Stimulated activated CD8-positive, alpha-beta memory T cell treated with anti-CD3 and anti-CD28 coated beads, Interleukin-12 subunit alpha, Interleukin-12 subunit beta, amount 100 ng/mL, for 24 hours (primary cell): ENCODE data around the gene INF2.
"Not testable (repeated sequence)": the region's sequence is repeated elsewhere in the genome, so short reads cannot be mapped to it uniquely, and the experiment has no call there.

Source experiments
- DNase-seq: peaks from one replicate; pipeline ENCODE4 v3.0.0-alpha.2; 2020; ENCODE audit errors: extremely low read depth

Gene INF2

DNA sequence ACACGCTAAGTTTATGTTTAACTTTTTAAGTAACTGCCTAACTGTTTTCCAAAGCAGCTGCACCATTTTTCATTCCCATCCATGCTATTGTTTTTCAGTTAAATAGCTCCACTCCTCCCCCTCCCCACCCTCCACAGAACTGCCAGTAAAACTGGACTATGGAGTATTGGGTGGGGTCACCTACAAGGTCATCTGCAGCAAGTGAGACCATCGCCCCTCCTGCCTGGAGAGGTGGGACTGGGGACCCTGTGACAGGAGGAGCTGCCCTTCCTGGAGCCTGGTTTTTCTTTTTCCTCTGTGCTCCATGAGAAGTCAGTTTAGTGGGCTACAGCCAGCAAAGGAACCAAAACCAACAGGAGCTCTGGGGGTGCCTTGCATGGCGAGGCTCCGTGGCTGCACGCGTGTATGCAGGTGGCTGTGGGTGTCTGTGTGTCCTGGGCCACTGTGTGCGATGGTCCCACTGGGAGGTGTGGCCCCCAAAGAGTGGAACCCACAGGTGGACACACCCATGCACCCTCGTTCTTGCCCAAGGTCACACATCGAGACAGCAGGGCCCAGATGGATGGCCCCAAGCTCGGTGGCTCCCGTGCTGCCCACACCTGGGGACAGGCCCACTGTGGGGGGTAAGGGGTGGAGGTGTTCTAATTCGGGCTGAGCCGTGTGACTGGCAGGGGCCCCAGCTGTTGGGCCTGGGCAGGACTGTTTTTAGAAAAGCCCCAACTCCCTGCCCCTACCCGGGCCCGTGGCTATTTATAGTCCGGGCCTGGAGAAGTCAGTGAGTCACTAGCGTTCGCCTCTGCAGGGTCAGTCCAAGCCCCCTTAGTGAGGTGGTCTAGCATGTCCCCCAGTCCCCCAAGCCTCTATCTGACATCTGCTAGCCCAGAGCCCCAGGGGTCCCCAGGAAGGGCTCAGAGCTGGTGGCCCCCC is 32.4 kb downstream of the INF2 start:
- DNase-seq, result no peak

DNA sequence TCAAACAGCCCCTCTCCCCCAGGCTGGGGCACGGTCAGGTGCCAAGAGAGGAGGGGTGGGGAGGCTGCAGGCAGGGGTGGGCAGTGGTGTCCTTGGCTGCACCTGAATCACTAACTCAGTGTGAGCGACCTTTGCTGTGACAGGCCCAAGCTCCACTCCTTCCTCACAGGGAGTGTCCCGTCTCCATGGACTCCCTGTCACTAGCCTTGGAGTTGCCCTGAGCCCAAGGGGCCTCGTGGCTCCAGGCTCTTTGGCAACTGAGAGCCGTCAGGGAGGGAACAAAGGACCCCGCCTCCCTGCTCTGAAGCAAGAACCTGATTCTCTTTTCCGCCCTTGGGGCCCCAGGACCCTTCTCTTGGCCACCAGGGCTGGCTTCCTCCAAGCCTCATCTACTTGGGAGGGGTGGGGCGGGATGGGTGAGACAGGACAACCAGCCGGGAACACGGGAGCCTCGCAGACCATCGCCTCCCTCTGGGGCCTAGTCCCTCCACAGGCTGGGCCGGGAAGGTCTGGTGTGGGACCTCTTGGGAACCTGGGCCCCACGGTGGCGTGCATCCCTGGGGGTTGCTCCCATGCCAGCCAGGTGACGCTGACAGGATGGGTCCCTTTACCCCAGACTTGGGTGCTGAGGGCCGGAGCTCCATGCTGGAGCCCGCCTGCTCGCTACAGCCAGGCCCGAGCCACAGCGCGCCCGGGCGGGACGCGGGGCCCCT is 33.7 kb downstream of the INF2 start:
- DNase-seq, result no peak

DNA sequence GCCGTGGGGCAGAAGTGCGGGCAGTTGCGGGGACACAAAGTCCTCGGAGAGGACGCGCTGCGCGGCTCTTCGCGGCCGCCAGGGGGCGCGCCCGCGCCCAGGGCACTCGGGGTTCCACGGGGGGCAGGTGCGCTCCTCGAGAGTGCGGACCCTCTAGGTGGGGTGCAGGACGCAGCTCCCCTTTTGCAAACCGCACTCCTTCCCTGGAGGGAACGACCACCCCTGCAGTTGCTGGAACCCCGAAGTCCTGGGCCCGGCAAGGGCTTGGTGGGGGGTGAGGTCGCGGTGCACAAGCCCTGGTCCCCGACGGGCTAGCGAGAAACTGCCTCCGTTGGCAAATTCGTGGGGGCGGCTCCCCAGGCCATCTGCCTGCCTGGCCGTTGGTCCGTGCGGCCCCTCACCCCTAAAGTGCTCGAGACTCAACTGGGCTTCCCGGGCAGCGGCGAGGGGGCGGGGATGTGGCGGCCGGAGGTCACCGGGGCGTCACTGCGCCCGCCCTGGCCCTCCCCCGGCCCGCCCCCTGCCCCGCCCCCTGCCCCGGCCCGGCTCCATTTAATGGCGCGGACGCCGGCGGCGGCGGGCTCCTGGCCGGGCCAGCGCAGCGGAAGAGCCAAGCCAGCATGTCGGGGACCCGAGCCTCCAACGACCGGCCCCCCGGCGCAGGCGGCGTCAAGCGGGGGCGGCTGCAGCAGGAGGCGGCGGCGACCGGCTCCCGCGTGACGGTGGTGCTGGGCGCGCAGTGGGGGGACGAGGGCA is 34.4 kb downstream of the INF2 start, which contains the start of gene ADSS1:
ADSS1 (plus strand) TSS at position 579 of the 756 bp plus-strand sequence; CDS start at position 621, 42 bp downstream.
- no peak for DNase-seq

DNA sequence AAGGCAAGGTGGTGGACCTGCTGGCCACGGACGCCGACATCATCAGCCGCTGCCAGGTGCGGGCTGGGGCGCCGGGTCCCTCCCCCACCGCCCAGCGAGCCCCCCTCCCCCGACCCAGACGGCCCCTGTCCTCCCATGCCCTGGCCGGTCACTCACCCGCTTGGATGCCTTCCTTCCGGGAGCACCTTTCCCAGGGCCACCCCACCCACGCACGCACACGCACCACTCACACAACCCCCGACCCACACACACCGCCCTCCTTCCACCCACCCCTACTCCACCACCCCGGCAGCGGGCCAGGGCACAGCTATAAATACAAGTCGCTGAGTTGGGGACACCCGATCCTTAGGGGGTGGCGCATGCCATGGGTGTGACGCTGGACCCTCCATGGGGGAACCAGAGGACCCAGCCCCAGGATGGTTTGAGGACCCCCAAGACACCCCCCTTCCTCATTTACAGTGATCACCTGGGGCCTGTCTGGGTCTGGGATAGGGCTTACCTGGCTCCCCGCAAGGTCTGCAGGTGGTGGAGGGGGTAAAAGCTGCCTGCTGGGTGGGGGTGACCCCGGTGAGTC is 35.1 kb downstream of the INF2 start:
- no peak for DNase-seq

DNA sequence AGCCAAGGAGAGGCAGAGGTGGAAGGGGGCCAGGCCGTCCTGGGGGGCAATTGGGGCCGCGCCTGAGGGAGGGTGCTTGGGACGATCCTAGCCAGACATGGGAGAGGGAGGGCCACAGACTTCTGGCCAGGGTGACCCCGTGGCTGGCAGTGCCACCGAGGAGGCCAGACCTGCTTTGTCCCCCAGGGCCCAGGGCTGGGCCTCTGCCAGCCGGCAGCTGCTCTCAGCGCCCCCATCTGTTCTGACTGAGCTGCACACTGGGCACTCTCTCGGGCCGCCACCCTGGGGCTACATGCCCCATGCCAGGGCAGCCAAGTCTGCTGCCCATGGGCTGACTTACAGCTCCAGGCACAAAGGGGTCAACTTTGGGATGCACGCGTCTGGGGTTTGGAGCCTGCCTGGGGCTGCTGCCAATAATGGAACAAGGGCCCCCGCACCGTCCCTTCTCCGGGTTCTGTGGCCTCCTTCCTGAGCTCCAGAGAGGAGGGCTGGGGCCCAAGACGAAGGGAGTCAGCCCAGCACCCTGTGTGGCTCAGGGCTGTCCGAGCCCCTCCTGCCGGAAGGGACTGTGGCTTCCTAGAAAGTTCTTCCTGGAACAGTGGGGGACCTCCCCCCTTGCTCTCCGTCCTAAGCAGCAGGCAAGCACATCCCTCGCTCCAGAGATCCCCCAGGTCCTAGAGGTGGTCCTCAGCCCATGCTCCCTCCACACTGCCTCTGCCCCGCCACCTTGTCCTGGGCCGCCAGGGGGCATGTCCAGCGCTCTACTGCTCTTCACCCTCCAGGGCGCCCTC is 35.8 kb downstream of the INF2 start:
- DNase-seq, result no peak

DNA sequence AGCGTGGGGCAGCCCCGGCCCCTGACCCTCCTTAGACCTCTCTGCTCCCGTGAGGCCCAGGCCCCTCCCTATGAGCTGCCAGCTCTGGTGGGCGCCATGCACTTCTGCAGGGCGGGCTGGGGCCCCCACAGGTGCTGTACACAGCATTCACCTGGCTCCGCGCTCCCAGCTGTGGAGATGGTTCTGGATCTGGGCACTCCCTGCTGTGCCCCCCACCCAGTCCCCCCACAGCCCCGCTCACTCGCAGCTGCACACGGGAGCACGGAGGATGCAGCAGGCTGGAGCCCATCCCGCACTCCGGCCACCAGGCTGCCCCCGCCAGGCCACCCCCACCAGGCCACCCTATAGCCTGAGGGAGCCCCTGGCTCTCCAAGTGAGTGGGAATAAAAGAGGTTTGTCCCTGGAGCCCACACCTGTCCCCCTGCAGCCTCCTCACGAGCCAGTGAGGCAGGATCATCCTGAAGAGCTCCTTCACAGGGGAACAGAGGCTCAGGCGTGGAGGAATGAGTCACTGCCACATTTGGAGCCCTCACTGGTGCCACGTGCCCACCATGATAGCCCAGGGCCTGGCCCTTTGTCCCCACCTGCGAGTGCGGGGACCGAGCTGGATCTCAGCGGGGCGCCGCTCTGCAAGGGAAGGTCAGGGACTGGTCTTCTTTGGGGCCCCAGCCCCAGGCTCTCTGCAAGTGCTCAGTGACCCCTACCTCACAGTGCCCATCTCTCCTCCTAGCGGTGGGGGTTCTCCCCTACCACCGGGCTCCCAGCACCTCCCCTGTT is 36.5 kb downstream of the INF2 start:
- no peak for DNase-seq

DNA sequence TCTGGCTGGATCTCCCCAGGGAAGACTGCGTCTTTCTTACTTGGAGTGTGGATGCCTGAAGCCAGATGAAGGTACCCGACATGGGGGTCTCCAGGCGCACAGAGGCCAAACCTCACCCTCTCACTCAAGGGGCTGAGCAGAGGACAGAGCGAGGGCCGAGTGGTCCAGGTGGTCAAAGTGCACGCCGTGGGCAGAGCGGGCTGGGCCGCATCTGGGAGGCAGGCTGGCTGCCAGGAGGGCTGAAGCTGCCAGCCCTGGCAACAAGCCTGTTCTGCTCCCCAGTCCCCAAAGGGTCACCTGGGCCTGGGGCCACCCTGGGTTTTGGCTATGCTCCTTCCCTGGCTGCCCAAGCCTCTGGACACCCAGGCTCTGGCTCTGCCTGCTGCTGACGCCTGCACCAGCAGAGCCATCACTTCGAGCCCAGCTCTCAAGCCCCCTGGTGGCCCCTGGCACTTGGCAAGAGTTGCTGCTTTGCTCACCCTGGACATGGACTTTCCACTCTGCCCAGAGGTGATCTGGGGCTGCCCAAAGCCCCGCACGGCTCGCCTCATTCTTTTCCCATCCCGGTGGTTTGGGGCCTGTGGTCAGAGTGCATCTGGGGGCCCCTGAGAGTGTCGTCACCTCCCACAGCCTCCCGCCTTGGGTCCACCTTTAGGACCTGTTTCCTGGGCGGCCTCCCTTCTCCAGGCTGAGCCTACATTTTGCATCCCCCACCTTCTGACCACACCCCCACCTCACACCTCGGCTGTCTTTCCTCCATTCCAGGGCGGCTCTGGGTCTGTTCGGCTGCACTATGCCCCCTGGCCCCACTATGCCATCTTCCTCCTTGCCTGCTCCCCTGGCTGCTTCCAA is 37.4 kb downstream of the INF2 start:
- DNase-seq, result no peak

DNA sequence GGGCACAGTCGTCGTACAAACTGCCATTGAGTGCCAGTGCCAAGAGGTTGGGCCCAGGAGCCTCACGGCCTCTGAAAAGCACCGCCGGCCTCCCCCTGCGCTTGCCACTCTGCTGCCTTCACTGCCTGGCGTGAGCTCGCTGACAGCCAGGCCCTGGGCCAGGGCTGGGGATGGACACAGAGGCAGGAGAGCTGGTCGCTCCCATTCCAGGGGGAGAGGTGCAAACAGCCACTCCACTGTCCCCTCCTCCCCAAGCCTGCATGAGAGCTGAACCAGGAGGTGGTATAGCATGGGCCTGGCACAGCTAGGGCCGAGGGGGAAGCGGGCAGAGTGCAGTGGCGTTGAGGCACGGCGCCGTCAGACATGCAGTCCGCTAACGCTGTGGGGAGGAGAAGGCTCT is 39.2 kb downstream of the INF2 start:
- DNase-seq, result no peak

DNA sequence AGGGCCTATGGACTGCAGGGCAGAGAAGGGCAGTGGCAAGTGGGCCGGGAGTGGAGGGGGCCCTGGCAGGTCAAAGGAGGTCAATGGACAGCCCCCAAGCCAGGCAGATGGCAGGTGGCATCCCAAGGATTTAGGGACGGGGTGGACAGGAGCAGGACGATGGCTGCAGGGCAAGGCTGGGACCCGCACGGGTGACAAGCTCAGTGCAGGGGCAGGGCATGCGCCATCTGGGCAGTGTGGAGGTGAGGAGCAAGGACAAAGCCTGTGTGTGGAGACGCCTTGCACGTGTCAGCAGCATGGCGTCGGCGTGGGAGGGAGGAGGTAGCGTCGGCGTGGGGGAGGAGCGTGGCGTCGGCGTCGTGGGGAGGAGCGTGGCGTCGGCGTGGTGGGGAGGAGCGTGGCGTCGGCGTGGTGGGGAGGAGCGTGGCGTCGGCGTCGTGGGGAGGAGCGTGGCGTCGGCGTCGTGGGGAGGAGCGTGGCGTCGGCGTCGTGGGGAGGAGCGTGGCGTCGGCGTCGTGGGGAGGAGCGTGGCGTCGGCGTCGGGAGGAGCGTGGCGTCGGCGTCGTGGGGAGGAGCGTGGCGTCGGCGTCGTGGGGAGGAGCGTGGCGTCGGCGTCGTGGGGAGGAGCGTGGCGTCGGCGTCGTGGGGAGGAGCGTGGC is 39.9 kb downstream of the INF2 start:
- not testable (repeated sequence) for DNase-seq

DNA sequence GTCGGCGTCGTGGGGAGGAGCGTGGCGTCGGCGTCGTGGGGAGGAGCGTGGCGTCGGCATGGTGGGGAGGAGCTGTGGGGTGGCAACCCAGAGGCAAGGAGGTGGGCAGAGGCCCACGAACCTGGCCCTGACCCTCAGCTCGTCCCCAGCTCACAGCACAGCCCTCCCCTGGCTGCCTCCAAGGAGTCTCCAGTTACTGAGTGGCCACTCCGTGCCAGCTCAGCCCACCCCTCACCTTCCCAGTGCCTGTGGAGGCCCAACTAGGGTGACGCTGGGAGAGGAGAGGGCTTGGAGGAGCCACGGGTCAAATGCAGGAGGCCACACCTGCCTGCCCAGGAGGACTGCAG is 40.4 kb downstream of the INF2 start:
- DNase-seq, result no peak

DNA sequence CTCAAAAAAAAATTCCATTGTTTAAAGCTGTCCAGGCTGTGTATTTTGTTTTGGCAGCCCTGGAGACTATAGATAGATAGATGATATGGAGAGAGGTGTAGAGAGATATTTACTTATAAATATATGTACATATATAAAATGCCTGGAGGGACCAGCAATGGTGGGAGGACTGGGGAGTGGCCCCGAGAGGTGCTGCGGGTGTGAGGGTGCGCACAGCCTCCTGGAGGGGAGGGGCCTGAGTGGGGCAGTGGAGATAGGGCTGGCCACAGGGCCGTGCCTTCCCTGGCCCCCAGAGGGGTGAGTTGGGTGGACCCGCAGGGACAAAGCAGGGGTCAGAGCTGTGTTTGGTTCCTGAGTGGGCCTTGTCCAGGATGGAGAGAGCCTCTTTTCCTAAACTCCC is 41.1 kb downstream of the INF2 start:
- no peak for DNase-seq

DNA sequence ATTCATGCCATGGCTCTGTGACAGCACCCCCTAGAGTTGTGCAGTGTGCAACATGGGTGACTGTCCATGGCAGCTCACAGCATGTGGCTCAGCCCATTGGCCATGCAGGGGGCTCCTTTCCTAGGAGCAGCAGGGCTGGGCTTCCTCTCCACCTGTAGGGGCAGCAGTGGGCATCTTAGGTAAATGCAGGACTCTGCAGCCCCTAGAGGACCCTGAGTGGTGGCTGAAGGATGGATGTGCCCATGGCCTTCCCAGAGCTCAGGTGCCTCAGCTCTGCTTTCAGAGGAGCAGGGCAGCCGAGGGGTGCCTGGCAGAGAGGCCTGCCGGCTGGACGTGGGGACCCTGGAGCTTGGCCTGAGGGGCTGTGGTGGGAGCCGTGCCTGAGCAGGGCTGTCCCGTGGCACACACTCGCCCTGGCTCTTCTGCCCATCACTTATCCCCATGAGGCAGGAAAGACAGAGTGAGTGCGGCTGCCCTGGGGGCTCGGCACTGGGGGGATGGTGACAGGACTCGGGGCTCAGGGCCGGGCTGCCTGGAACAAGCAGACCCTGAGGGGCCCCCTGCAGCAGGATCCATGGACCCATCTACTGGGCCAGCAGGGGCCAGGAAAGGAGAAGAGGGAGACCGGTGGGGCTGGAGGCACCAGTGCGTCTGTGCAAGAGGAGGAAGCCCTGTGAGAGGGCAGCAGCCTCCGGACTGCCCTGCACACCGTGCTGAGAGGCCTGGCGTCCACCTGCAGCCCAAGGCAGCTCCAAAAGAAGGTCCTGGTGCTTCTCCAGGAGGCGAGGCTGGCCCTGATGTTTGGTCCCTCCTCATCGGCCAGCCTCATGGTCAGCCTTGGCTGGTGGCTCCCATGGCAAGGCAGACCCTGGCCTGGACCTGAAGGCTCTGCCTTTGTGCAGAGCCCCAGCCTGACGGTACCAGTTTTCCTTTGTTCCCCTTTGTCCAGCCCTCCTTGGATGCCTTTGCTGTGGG is 42.2 kb downstream of the INF2 start:
- DNase-seq, result no peak

DNA sequence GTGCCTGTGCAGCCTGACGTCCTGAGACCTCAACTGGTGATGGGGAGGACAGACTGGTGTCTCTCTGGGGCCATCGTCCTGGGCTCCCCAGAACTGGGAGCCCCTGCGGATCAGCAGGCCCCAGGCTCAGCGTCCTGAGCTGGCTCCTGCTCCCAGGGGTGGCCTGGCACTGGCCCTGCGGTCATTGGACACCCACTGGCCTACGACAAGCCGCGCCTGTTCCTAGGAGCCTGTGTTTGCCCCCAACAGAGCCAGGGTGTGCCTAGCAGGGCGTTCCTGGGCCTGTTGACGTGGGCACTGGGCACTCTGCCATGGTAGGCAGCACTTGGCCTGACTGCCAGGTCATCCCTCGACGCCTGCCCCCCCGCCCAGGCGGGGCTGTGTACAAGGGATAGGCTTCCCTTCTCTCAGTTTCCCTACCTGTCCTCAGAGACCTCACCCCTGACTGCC is 43.0 kb downstream of the INF2 start:
- no peak for DNase-seq

DNA sequence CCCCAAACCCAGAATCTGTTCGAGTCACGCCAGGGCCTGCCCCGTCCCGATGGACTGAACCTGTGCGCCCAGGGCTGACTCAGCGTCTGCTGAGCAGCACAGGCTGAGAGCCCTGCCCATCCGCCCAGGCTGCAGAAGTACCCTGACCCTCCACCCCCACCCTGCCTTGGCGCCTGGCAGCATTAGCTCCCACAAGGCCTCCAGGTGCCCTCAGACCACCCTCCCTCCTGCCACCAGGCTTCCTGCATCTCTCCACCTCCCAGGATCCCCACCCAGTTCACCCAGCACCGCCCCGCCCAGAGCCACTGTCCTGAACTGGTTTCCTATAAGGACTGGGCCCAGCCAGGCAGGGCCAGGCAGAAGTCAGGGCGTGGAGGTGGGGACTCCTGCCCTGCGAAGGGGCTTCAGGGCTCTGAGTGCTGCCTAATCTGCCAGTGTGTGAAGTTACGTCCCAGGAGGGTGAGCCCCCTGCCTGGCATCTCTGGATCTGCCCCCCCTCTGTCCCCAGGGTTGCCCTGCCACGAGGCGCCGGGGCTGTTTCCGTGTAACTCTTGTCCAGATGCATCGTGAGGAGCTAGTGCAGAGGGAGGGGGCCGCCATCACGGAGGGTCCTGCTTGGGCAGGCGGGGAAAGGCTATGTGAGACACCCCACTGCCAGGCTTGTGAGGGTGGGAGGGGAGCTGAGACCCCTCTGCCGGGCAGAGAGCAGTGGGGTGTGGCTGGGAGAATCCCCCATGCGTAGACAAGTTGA is 43.7 kb downstream of the INF2 start:
- DNase-seq, result no peak

DNA sequence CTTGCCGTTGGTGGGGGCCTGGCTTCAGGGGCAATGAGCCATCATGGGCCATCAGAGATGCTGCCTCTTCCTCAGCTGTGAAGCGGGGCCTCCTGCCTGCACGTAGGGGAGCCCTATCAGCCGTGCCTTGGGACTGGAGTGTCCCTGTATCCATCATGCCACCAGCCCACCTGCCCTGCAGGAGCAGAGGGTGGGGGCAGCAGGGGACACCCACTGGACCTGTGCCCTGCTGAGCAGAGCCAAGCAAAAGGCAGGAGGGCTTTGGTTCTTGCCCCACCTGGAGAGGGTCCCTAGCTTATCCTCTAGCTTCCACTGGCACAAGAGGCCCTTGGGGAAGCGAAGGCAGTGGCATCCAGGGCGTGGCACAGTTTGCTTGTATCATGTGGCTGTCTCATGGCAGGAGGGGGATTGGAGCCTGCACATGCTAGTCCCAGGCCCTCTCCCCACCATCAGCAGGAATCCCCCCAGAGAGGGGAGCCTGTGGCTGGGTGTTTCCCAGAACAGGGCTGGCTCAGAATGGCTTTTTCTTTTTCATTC is 44.7 kb downstream of the INF2 start:
- DNase-seq, result no peak

DNA sequence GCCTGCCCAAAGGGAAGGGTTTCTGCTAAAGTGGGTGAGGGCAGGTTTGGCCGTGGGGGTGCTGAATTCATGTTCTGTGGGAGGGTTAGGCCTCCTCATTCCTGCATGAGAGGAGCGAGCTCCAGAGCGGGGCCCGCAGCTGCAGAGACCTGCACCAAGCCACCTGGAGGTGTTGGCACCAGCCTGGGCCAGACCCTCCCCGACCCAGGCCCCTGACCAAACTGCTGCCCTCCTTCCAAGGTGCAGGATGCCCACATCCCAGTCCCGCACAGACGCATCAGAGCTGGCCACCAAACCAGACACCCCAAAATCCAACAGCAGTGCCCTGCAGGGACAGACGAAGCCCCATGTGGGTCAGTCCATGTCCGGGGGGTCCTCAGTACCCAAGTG is 45.2 kb downstream of the INF2 start:
- no peak for DNase-seq
